ENCODE data around the gene HES6.

Gene HES6, protein sequence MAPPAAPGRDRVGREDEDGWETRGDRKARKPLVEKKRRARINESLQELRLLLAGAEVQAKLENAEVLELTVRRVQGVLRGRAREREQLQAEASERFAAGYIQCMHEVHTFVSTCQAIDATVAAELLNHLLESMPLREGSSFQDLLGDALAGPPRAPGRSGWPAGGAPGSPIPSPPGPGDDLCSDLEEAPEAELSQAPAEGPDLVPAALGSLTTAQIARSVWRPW

DNA sequence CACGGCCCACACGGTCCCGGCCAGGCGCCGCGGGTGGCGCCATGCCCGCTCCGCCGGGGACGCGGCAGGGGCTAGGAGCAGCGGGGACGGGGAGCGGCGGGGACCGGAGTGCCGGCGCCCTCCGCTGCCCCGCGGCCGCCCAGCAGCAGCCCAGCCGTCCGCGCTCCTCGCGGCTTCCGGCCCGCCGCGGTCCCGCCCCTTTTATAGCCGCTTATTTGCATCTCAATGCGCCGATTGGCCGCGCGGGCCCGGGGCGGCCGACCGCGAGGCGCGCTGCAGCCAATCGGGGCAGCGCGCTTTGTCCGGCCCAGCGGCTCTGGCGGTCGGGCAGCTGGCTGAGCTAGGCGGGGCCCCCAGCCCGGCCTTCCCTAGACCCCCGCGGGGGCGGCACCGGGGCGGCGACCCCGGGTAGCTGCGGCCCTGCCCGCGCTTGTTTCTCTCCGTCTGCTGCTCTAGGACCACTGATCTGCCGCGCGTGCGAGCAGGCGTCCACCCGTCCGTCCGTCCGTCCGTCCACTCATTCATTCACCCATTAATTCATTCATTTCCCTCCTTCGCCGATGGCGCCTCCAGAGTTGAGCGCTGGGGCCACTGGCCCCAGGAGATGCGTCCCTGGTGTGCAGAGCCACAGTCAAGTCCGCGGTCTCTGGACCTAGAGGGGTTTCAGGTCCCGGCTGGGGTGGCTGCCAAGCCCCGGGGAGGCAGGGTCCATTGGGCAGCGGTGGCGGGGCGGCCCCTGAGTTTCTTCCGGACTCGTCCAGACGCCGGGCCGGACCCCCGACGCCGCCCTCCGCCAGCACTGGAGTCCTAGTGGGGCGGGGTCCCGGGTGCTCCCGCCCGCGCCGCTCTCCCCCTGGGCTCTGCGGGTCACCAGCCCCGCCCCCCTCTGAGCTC is at the start of gene HES6:
Gene HES6 (minus strand): TSS at position 176 of the 894 bp plus-strand sequence. CDS start 133 bp downstream, at position 43.
- H3K27ac Mint-ChIP-seq = peak within 1 kb of the TSS; percentile 8 to 72 (median 58)
- peaks cover 29% of the 10 kb centered on the region for H3K4me1 Mint-ChIP-seq
- TF ChIP-seq, protein P1, sequence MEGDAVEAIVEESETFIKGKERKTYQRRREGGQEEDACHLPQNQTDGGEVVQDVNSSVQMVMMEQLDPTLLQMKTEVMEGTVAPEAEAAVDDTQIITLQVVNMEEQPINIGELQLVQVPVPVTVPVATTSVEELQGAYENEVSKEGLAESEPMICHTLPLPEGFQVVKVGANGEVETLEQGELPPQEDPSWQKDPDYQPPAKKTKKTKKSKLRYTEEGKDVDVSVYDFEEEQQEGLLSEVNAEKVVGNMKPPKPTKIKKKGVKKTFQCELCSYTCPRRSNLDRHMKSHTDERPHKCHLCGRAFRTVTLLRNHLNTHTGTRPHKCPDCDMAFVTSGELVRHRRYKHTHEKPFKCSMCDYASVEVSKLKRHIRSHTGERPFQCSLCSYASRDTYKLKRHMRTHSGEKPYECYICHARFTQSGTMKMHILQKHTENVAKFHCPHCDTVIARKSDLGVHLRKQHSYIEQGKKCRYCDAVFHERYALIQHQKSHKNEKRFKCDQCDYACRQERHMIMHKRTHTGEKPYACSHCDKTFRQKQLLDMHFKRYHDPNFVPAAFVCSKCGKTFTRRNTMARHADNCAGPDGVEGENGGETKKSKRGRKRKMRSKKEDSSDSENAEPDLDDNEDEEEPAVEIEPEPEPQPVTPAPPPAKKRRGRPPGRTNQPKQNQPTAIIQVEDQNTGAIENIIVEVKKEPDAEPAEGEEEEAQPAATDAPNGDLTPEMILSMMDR (IDR thresholded peaks at IDR 0.05; ENCODE audit: unreplicated experiment in 3 of 3) = no peak
- H3K4me3 Mint-ChIP-seq = peak within 1 kb of the TSS; percentile 85 to 93 (median 86)
- peaks cover 2% of the 10 kb centered on the region for H3K36me3 Mint-ChIP-seq (ENCODE audit: low read depth)
- peaks cover 37% of the 10 kb centered on the region for H3K27me3 Mint-ChIP-seq (ENCODE audit: low read depth)
- no peaks in the 10 kb centered on the region for H3K9me3 Mint-ChIP-seq

DNA sequence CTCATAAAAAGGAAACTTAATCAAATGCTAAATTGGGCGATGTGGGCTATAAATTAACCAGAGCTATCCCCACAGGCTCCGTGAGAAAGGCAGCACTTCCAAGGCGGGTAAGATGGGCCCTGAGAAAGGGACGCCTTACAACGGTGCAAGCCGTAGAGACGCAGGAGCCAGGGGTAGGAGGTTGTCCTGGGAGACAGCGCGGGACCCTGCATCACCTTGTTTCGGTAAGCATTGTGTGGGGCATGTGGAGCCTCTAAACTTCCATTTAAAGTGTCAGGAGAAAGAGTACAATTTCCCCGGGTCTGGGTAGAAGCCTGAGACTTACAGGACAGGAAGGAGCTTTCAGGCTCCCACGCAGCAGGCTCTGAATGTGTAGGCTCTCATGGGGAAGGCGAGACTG is 49.7 kb upstream of the HES6 start:
- H3K9me3 Mint-ChIP-seq = no peaks in the 10 kb centered on the region
- H3K4me3 Mint-ChIP-seq = peak overlapping the region; percentile 88 to 94 (median 93)
- peaks cover 5% of the 10 kb centered on the region for H3K27me3 Mint-ChIP-seq (ENCODE audit: low read depth)
- H3K36me3 Mint-ChIP-seq (ENCODE audit: low read depth) = no peaks in the 10 kb centered on the region
- peak overlapping the region; percentile 61 to 92 (median 82) for H3K27ac Mint-ChIP-seq
- TF ChIP-seq, protein P1 (IDR thresholded peaks at IDR 0.05; ENCODE audit: unreplicated experiment in 3 of 3) = no peak
- H3K4me1 Mint-ChIP-seq = peaks cover 46% of the 10 kb centered on the region

DNA sequence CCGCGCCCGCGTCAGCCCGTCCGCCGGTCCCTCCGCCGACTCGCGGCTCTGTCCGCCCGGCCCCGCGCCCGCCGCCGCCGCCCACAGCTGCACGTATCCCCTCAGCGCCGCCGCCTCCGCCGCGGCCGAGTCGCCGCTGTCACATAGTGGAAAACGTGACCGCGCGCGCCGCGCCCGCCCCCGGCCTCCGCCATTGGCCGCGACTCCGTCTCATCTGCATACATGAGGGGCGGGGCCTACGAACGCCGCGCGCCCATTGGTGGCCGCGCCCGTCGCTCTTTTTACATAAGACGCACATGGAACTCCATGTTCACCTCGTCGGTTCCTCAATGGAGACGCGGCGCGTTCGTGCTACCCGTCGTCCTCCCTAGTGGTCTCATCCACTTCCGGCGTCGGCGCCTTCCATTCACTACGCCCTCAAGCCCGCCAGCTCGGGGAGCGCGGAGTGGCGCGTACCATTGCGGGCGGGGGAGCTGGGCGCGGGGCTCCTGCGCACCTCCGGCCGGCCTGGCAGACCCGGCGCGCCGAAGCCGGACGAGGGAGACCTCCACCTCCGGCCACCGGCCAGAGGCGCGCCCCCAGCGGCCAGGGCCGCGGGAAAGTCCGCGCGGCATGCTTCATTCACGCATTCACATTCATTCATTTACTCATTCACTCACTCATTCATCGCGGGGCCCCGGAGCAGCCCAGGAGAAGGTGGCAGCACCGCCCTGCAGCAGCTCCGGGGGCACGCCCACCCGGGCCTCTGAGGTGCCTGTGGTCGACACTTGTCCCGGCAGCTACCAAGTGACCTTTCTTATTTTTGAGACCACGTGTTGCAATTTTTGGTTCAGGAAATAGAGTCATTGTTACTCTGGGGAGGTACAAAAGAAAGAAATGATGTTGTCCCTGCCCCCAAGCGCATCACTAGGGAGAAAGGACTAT is 49.1 kb upstream of the HES6 start:
- TF ChIP-seq, protein P1 (IDR thresholded peaks at IDR 0.05; ENCODE audit: unreplicated experiment in 3 of 3) = peak; percentile 35 to 42 (median 36)
- Mint-ChIP-seq H3K27ac (peak overlapping the region; percentile 61 to 96 (median 92)), H3K4me3 (peak overlapping the region; percentile 93 to 97 (median 94)), H3K36me3 (ENCODE audit: low read depth) (no peaks in the 10 kb centered on the region), H3K27me3 (ENCODE audit: low read depth) (no peaks in the 10 kb centered on the region), H3K4me1 (peaks cover 48% of the 10 kb centered on the region), H3K9me3 (no peaks in the 10 kb centered on the region)

DNA sequence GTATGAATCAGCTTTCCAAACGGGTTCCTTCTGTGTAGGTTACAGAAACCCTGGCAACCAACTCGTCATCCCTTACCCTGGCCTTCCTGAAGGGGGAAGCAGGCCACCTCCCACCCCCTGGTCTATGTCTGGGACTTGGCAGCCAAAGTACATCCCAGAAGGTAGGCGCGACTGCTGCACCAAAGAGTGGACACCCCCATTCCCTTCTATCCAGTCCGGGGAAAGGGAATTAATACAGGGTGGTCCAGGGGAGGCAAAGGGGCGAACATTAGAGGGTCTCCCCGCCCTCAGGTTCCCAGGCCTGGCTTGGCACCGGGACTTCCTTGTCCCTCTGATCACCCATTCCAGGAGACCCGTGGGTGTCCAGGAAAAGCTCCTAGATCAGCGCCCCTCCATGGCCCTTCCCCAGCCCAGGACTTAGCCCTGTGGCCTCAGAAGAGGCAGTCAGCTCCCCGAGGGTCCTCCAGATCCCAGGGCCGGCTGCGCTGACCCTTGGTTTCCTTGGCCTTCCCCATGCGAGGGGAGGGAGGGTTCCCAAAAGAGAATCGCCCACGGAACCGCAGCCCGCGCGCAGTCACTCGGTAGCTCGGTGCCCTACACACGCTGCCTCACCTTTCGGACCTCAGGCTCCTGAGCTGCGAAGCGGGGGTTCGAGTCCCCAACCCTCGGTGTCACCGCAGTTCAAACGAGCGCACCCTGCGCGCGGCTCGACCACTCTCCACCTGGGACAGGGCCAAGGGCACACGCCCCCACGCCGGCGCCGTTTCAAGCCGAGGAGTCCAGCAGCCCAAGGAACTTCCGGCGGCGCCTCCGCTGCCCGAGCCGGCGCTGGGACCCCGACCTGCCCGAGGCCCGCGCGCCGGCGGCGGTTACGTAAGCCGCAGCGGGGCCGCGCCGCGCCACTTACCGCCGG is 48.2 kb upstream of the HES6 start, which contains the start of gene PER2:
Gene PER2 (minus strand): TSS at position 874 of the 913 bp plus-strand sequence. CDS start 10,674 bp downstream, outside the sequence.
- TF ChIP-seq, protein P1 (IDR thresholded peaks at IDR 0.05; ENCODE audit: unreplicated experiment in 3 of 3) = peak in 1 of 3 experiments; percentile 9
- H3K9me3 Mint-ChIP-seq = no peaks in the 10 kb centered on the region
- no peaks in the 10 kb centered on the region for H3K27me3 Mint-ChIP-seq (ENCODE audit: low read depth)
- H3K27ac Mint-ChIP-seq = peak within 1 kb of the TSS; percentile 61 to 96 (median 92)
- H3K4me1 Mint-ChIP-seq = peaks cover 53% of the 10 kb centered on the region
- H3K36me3 Mint-ChIP-seq (ENCODE audit: low read depth) = no peaks in the 10 kb centered on the region
- H3K4me3 Mint-ChIP-seq = peak within 1 kb of the TSS; percentile 93 to 97 (median 94)

All from nephron (organoid).